ENCODE measurements around the gene TSPO2.
A peak's percentile ranks its signal among the peaks of the same experiment; 100 is the strongest.

The TSPO2 gene

DNA sequence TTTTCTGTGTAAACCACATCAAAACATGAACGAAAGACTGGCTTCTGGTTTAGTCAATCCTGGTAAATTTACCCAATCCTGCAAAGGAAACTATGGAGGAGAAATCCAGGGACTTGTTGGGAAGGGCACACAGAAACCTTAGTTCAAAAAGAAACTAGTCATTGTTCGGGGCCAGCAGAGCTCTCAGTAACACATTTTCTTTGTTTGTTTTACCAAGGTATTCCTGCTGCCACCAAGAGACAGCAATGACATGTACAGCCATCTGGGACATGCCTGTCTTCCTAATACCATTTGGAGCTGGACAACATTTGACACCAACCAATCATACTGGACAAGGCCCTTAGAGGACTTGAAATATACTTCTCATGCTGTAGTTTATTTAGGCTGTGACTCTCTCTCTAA lies 21.6 kb downstream of the TSPO2 start:
- no peaks in the 10 kb centered on the region for H3K27me3 ChIP-seq (ENCODE audit: control insufficient read depth, insufficient read depth, low read length)
- WGBS (ENCODE audit: insufficient coverage, insufficient read length): no CpG with 5 or more reads among the region's 2 CpGs
- no peak overlapping the region for H3K27ac ChIP-seq (ENCODE audit: low read length)
- H3K9me3 ChIP-seq (ENCODE audit: control insufficient read depth, insufficient read depth, low read length): no peaks in the 10 kb centered on the region
- DNase-seq (ENCODE audit: low read depth, low spot score): no peak
- H3K36me3 ChIP-seq (ENCODE audit: control insufficient read depth, insufficient read depth, low read length): peaks cover 2% of the 10 kb centered on the region; the same call in 1 of the 2 replicates
- H3K4me1 ChIP-seq (ENCODE audit: control insufficient read depth, insufficient read depth, low read length): no peaks in the 10 kb centered on the region
- no peak overlapping the region for H3K4me3 ChIP-seq (ENCODE audit: low read length)

GRCh38 chr6:41064841-41065240 lies 22.6 kb downstream of the TSPO2 start:
- DNase-seq (ENCODE audit: low read depth, low spot score): no peak

GRCh38 chr6:41065550-41066026 lies 23.3 kb downstream of the TSPO2 start:
- H3K36me3 ChIP-seq (ENCODE audit: control insufficient read depth, insufficient read depth, low read length): peaks cover 2% of the 10 kb centered on the region; the same call in 1 of the 2 replicates
- no peak for DNase-seq (ENCODE audit: low read depth, low spot score)
- no CpG with 5 or more reads among the region's 2 CpGs for WGBS (ENCODE audit: insufficient coverage, insufficient read length)
- H3K27me3 ChIP-seq (ENCODE audit: control insufficient read depth, insufficient read depth, low read length): no peaks in the 10 kb centered on the region
- H3K9me3 ChIP-seq (ENCODE audit: control insufficient read depth, insufficient read depth, low read length): no peaks in the 10 kb centered on the region
- no peak overlapping the region for H3K4me3 ChIP-seq (ENCODE audit: low read length)
- no peak overlapping the region for H3K27ac ChIP-seq (ENCODE audit: low read length)
- no peaks in the 10 kb centered on the region for H3K4me1 ChIP-seq (ENCODE audit: control insufficient read depth, insufficient read depth, low read length)

More at GRCh38 chr6:41064841-41065240, 22.6 kb downstream of the TSPO2 start:
- H3K36me3 ChIP-seq (ENCODE audit: control insufficient read depth, insufficient read depth, low read length): peaks cover 2% of the 10 kb centered on the region; the same call in 1 of the 2 replicates
- no peaks in the 10 kb centered on the region for H3K9me3 ChIP-seq (ENCODE audit: control insufficient read depth, insufficient read depth, low read length)
- no peaks in the 10 kb centered on the region for H3K4me1 ChIP-seq (ENCODE audit: control insufficient read depth, insufficient read depth, low read length)
- no peak overlapping the region for H3K27ac ChIP-seq (ENCODE audit: low read length)
- no peaks in the 10 kb centered on the region for H3K27me3 ChIP-seq (ENCODE audit: control insufficient read depth, insufficient read depth, low read length)
- no CpG with 5 or more reads among the region's 5 CpGs for WGBS (ENCODE audit: insufficient coverage, insufficient read length)
- H3K4me3 ChIP-seq (ENCODE audit: low read length): no peak overlapping the region

GRCh38 chr6:41066867-41067304 lies 24.6 kb downstream of the TSPO2 start:
- Histone ChIP-seq H3K4me1 (ENCODE audit: control insufficient read depth, insufficient read depth, low read length) (no peaks in the 10 kb centered on the region), H3K9me3 (ENCODE audit: control insufficient read depth, insufficient read depth, low read length) (no peaks in the 10 kb centered on the region), H3K27me3 (ENCODE audit: control insufficient read depth, insufficient read depth, low read length) (no peaks in the 10 kb centered on the region), H3K4me3 (ENCODE audit: low read length) (no peak overlapping the region), H3K36me3 (ENCODE audit: control insufficient read depth, insufficient read depth, low read length) (peaks cover 2% of the 10 kb centered on the region; the same call in 1 of the 2 replicates), H3K27ac (ENCODE audit: low read length) (no peak overlapping the region)
- WGBS (ENCODE audit: insufficient coverage, insufficient read length): no CpG with 5 or more reads among the region's 3 CpGs
- DNase-seq (ENCODE audit: low read depth, low spot score): no peak

DNA sequence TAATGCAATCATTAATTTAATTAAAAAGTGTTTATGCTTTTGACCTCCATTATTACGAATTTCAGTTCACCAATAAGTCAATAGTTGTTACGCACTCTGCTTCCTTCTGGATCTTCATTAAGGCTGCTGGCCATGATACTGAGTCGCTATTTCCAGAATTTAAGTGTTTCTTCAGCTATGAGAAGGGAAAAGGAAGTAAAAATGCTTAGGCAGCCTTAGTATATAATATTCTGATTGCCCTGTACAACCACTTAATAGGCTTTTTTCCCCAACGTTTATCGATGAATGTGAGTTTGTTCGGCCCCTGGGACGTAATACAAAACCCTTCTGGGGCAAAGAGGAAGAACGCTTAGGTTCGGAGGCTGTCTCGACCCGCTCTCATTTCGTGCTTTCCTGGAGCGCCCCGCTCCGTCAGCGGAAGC lies 29.2 kb downstream of the TSPO2 start:
- no peaks in the 10 kb centered on the region for H3K9me3 ChIP-seq (ENCODE audit: control insufficient read depth, insufficient read depth, low read length)
- H3K4me3 ChIP-seq (ENCODE audit: low read length): peak overlapping the region; percentile 53; the same call in 1 of the 2 replicates
- no peaks in the 10 kb centered on the region for H3K4me1 ChIP-seq (ENCODE audit: control insufficient read depth, insufficient read depth, low read length)
- H3K27ac ChIP-seq (ENCODE audit: low read length): peak overlapping the region; percentile 74
- H3K27me3 ChIP-seq (ENCODE audit: control insufficient read depth, insufficient read depth, low read length): no peaks in the 10 kb centered on the region
- no peak for DNase-seq (ENCODE audit: low read depth, low spot score)
- H3K36me3 ChIP-seq (ENCODE audit: control insufficient read depth, insufficient read depth, low read length): peaks cover 2% of the 10 kb centered on the region; the same call in 1 of the 2 replicates
- no CpG with 5 or more reads among the region's 16 CpGs for WGBS (ENCODE audit: insufficient coverage, insufficient read length)

- peaks cover under 1% of the 10 kb centered on the region; the same call in 1 of the 2 replicates for H3K36me3 ChIP-seq (ENCODE audit: control insufficient read depth, insufficient read depth, low read length)
- peak; percentile 91 for DNase-seq (ENCODE audit: low read depth, low spot score)
- peak within 1 kb of the TSS; percentile 74 for H3K27ac ChIP-seq (ENCODE audit: low read length)
- no CpG with 5 or more reads among the region's 63 CpGs for WGBS (ENCODE audit: insufficient coverage, insufficient read length)
- H3K9me3 ChIP-seq (ENCODE audit: control insufficient read depth, insufficient read depth, low read length): no peaks in the 10 kb centered on the region
- no peaks in the 10 kb centered on the region for H3K4me1 ChIP-seq (ENCODE audit: control insufficient read depth, insufficient read depth, low read length)
- no peaks in the 10 kb centered on the region for H3K27me3 ChIP-seq (ENCODE audit: control insufficient read depth, insufficient read depth, low read length)
- peak within 1 kb of the TSS; percentile 53 for H3K4me3 ChIP-seq (ENCODE audit: low read length)
Observed at GRCh38 chr6:41071923-41072835, 29.9 kb downstream of the TSPO2 start, which contains the start of gene OARD1. Gene OARD1 (minus strand): TSS chr6:41072356. CDS start chr6:41071634, 722 bp downstream.

DNA sequence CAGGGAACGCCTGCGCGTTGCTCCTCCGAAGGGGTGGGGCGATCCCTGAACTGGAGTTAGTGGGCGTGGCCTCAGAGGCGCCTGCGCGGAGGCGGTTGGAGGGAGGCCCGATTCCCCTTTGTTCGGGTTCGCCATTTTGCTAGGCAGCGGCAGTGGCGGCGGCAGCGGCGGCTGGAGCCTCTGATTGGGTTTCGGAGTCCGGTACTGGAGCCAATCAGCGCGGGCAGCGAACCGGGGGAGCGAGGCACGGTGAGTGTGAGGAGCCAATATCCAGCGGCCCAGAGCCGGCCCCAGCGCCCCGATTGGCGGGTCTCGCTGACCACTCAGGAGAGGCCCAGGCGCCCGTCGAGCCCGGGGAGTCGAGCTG lies 30.6 kb downstream of the TSPO2 start, which contains the start of gene NFYA:
Gene NFYA, plus strand, starts transcription at position 139 of the 367 bp plus-strand sequence. CDS start 6,116 bp downstream, outside the sequence.
- no peak for DNase-seq (ENCODE audit: low read depth, low spot score)
- Histone ChIP-seq H3K27ac (ENCODE audit: low read length) (peak within 1 kb of the TSS; percentile 74), H3K9me3 (ENCODE audit: control insufficient read depth, insufficient read depth, low read length) (no peaks in the 10 kb centered on the region), H3K4me3 (ENCODE audit: low read length) (peak within 1 kb of the TSS; percentile 53), H3K36me3 (ENCODE audit: control insufficient read depth, insufficient read depth, low read length) (no peaks in the 10 kb centered on the region; the same call in 1 of the 2 replicates), H3K4me1 (ENCODE audit: control insufficient read depth, insufficient read depth, low read length) (no peaks in the 10 kb centered on the region), H3K27me3 (ENCODE audit: control insufficient read depth, insufficient read depth, low read length) (no peaks in the 10 kb centered on the region)
- no CpG with 5 or more reads among the region's 37 CpGs for WGBS (ENCODE audit: insufficient coverage, insufficient read length)

DNA sequence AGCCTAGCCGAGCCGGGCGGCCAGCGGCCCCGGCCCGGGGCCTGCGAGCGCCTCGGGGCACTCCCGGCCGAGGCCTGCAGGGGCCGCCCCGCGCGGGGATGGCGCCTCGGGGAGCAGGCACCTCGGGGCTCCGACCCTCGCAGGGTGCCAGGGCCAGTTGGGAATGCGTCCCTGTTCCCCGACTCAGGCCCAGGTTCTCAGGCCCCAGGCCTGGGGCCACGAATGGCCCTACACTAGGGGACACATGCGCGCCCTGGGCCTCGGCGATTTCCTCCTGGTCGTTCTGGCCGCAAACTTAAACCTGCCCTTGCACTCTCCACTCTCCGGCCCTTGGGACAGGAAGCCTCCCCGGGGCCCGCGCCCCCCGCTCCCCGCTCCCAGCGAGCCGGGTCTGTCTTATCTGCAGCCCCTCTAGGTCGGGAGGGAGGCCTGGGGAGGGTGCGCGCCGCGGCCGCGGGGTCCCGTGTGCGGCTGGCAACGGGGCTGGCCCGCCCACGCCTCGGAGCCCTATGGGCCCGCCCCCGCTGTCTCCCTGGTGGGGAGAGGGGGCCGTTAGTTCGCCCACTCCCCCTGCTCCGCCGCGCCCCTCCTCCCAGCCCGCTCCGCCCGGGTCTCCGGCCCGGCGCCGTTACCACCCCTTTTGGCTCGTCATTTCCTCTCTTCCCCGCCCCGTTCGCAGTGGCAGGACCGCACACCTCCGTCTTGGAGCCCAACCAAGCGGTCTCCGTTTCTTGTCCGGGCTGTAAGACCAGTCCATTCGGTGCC lies 31.1 kb downstream of the TSPO2 start:
- H3K36me3 ChIP-seq (ENCODE audit: control insufficient read depth, insufficient read depth, low read length): no peaks in the 10 kb centered on the region
- peak overlapping the region; percentile 53 for H3K4me3 ChIP-seq (ENCODE audit: low read length)
- WGBS (ENCODE audit: insufficient coverage, insufficient read length): no CpG with 5 or more reads among the region's 74 CpGs
- no peaks in the 10 kb centered on the region for H3K27me3 ChIP-seq (ENCODE audit: control insufficient read depth, insufficient read depth, low read length)
- H3K4me1 ChIP-seq (ENCODE audit: control insufficient read depth, insufficient read depth, low read length): no peaks in the 10 kb centered on the region
- peak; percentile 47 for DNase-seq (ENCODE audit: low read depth, low spot score)
- H3K9me3 ChIP-seq (ENCODE audit: control insufficient read depth, insufficient read depth, low read length): no peaks in the 10 kb centered on the region
- no peak overlapping the region for H3K27ac ChIP-seq (ENCODE audit: low read length)

DNA sequence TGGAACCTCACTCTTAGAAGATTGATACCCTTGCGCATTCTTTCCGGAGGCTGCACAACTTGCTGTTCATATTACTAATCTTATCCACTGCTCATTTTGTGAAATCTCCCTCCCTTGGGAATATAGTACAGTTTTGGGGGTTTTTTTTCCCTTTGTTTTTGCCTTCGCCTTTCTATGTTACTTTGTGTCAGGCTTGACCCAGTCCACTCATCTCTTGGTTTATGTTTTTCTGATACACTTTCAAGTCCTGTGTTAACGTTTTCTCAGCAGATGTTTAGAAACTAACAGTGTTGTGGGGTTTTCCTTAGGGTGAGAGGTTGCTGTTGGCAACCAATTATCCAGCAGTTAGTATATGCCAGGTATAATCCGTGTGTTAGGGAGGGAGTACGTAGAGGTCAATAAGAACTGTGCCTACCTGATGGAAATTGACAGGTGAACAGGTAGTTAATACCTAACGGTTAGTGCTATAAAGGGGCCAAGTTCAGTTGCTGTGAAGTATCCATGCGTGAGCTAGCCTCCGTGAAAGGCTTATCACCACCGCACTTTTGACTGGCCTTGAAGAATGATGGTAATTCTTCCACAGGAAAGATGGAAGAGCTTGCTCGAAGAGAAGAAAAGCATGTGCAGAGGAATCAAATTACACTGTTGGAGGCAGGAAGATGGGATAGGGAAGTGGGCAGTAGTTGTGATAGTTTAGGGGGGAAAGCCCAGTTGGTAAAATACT lies 31.9 kb downstream of the TSPO2 start:
- no CpG with 5 or more reads among the region's 11 CpGs for WGBS (ENCODE audit: insufficient coverage, insufficient read length)
- Histone ChIP-seq H3K4me1 (ENCODE audit: control insufficient read depth, insufficient read depth, low read length) (no peaks in the 10 kb centered on the region), H3K4me3 (ENCODE audit: low read length) (peak overlapping the region; percentile 53; the same call in 1 of the 2 replicates), H3K36me3 (ENCODE audit: control insufficient read depth, insufficient read depth, low read length) (peaks cover 3% of the 10 kb centered on the region; the same call in 1 of the 2 replicates), H3K27me3 (ENCODE audit: control insufficient read depth, insufficient read depth, low read length) (no peaks in the 10 kb centered on the region), H3K27ac (ENCODE audit: low read length) (no peak overlapping the region), H3K9me3 (ENCODE audit: control insufficient read depth, insufficient read depth, low read length) (no peaks in the 10 kb centered on the region)
- DNase-seq (ENCODE audit: low read depth, low spot score): no peak
